Nephron progenitor cell (in vitro differentiated cells): Measurements from ENCODE around the gene LITAF.

ENCODE experiments used
- DNase-seq: peaks from one replicate; pipeline ENCODE4 v3.0.0; 2021
- H3K27ac Mint-ChIP-seq: 2 replicates; pipeline ENCODE4 v1.8.0; 2021; ENCODE audit warnings: mild to moderate bottlenecking, moderate library complexity, mixed read lengths
- H3K27me3 Mint-ChIP-seq: 2 replicates; pipeline ENCODE4 v1.8.0; 2021; ENCODE audit warnings: mild to moderate bottlenecking, low read depth, mixed read lengths; ENCODE audit not compliant: poor library complexity
- H3K36me3 Mint-ChIP-seq: 2 replicates; pipeline ENCODE4 v1.8.0; 2021; ENCODE audit warnings: low read depth, mixed read lengths
- H3K4me1 Mint-ChIP-seq: 2 replicates; pipeline ENCODE4 v1.8.0; 2021; ENCODE audit warnings: mixed read lengths
- H3K4me3 Mint-ChIP-seq: 2 replicates; pipeline ENCODE4 v1.8.0; 2021; ENCODE audit warnings: mild to moderate bottlenecking, moderate library complexity, mixed read lengths
- H3K9me3 Mint-ChIP-seq: 2 replicates; pipeline ENCODE4 v1.8.0; 2021; ENCODE audit warnings: mild to moderate bottlenecking, moderate library complexity, mixed read lengths
- CTCF ChIP-seq: fragments of 200-600 bp; sonication (generic); IDR thresholded peaks from 2 replicates; pipeline ENCODE4 v1.5.0; 2021; ENCODE audit warnings: antibody characterized with exemption

Gene LITAF

GRCh38 chr16:11586856-11587642 is at the start of gene LITAF:
Gene LITAF (minus strand): TSS chr16:11586919. CDS start chr16:11556730, 30,189 bp downstream.
- peaks cover 30% of the 10 kb centered on the region for H3K27me3 Mint-ChIP-seq
- TF ChIP-seq CTCF = no peak
- no peak within 1 kb of the TSS for H3K27ac Mint-ChIP-seq
- peak within 1 kb of the TSS; percentile 84 for H3K4me3 Mint-ChIP-seq
- peak; percentile 70 for DNase-seq
- peaks cover 47% of the 10 kb centered on the region for H3K4me1 Mint-ChIP-seq
- no peaks in the 10 kb centered on the region for H3K36me3 Mint-ChIP-seq
- peaks cover 6% of the 10 kb centered on the region for H3K9me3 Mint-ChIP-seq

- no peak for TF ChIP-seq CTCF
- Mint-ChIP-seq H3K27me3 (peaks cover 35% of the 10 kb centered on the region), H3K36me3 (no peaks in the 10 kb centered on the region), H3K4me1 (peaks cover 43% of the 10 kb centered on the region), H3K9me3 (no peaks in the 10 kb centered on the region), H3K27ac (no peak overlapping the region), H3K4me3 (peak overlapping the region; percentile 35)
- DNase-seq = no peak
Measured at GRCh38 chr16:11636172-11636721, 49.5 kb upstream of the LITAF start.

- no peak for DNase-seq
- peak overlapping the region; percentile 35 for H3K4me3 Mint-ChIP-seq
Measured at GRCh38 chr16:11635679-11636171, 49.0 kb upstream of the LITAF start.

GRCh38 chr16:11635113-11635652 is 48.5 kb upstream of the LITAF start:
- TF ChIP-seq CTCF = no peak
- no peak overlapping the region for H3K4me3 Mint-ChIP-seq
- no peak for DNase-seq
- no peaks in the 10 kb centered on the region for H3K9me3 Mint-ChIP-seq
- no peaks in the 10 kb centered on the region for H3K36me3 Mint-ChIP-seq
- peaks cover 40% of the 10 kb centered on the region for H3K4me1 Mint-ChIP-seq
- no peak overlapping the region for H3K27ac Mint-ChIP-seq
- H3K27me3 Mint-ChIP-seq = peaks cover 35% of the 10 kb centered on the region

More at GRCh38 chr16:11635679-11636171, 49.0 kb upstream of the LITAF start:
- Mint-ChIP-seq H3K36me3 (no peaks in the 10 kb centered on the region), H3K27me3 (peaks cover 35% of the 10 kb centered on the region), H3K9me3 (no peaks in the 10 kb centered on the region), H3K27ac (no peak overlapping the region), H3K4me1 (peaks cover 41% of the 10 kb centered on the region)
- no peak for TF ChIP-seq CTCF

- DNase-seq = no peak
- Mint-ChIP-seq H3K9me3 (no peaks in the 10 kb centered on the region), H3K4me3 (no peak overlapping the region), H3K27me3 (peaks cover 39% of the 10 kb centered on the region), H3K4me1 (peaks cover 43% of the 10 kb centered on the region), H3K36me3 (no peaks in the 10 kb centered on the region), H3K27ac (no peak overlapping the region)
- TF ChIP-seq CTCF = no peak
Measured at GRCh38 chr16:11634312-11634711, 47.6 kb upstream of the LITAF start.
